Measurements from ENCODE around the gene BCL2L11.

- TF ChIP-seq POLR2AphosphoS5 (IDR thresholded peaks at IDR 0.05; ENCODE audit: low read depth): no peak
- TF ChIP-seq CTCF (conservative IDR thresholded peaks at IDR 0.05; ENCODE audit: low read depth in 2 of 2): no peak
- TF ChIP-seq EZH2 (IDR thresholded peaks at IDR 0.05; ENCODE audit: low read depth, unreplicated experiment): no peak
- TF ChIP-seq REST (IDR thresholded peaks at IDR 0.05; ENCODE audit: unreplicated experiment): no peak
- no peak for TF ChIP-seq STAT1 (IDR thresholded peaks at IDR 0.05; ENCODE audit: unreplicated experiment)
- no peak for TF ChIP-seq ETS1 (IDR thresholded peaks at IDR 0.05)
- TF ChIP-seq JUNB (IDR thresholded peaks at IDR 0.05; ENCODE audit: unreplicated experiment): no peak
- no peak for TF ChIP-seq EZH2phosphoT487 (IDR thresholded peaks at IDR 0.05; ENCODE audit: unreplicated experiment)
- no peak for TF ChIP-seq CREB1 (CRISPR knock-in tag; IDR thresholded peaks at IDR 0.05; ENCODE audit: low read depth)
- no peak for TF ChIP-seq ZNF114 (CRISPR knock-in tag; IDR thresholded peaks at IDR 0.05)
- TF ChIP-seq NANOG (IDR thresholded peaks at IDR 0.05; ENCODE audit: borderline replicate concordance): no peak
These were observed 62.0 kb downstream of the BCL2L11 start for GRCh38 chr2:111182740-111183139.
